ENCODE data around the gene OR4N2.
"Not testable (repeated sequence)": the region's sequence is repeated elsewhere in the genome, so short reads cannot be mapped to it uniquely, and the experiment has no call there.

Gene OR4N2

GRCh38 chr14:19800282-19801117, 3.1 kb upstream of the OR4N2 start:
- Histone ChIP-seq H3K4me1 (ENCODE audit: insufficient read depth, low read length) (no peaks in the 10 kb centered on the region), H3K9ac (ENCODE audit: low read length) (no peak overlapping the region), H3K36me3 (ENCODE audit: insufficient read depth, low read length) (no peaks in the 10 kb centered on the region), H3K27me3 (ENCODE audit: control insufficient read depth in 1 of 2, insufficient read depth in 2 of 2, low read length in 2 of 2) (no peaks in the 10 kb centered on the region), H3K4me3 (ENCODE audit: low read depth in 1 of 2, low read length in 2 of 2) (no peak overlapping the region), H3K27ac (ENCODE audit: low read depth, low read length) (no peak overlapping the region), H3K9me3 (ENCODE audit: low read length) (no peaks in the 10 kb centered on the region)

GRCh38 chr14:19801118-19801464, 2.5 kb upstream of the OR4N2 start:
- Histone ChIP-seq H3K4me1 (ENCODE audit: insufficient read depth, low read length) (no peaks in the 10 kb centered on the region), H3K27me3 (ENCODE audit: control insufficient read depth in 1 of 2, insufficient read depth in 2 of 2, low read length in 2 of 2) (no peaks in the 10 kb centered on the region), H3K4me3 (ENCODE audit: low read depth in 1 of 2, low read length in 2 of 2) (no peak overlapping the region), H3K36me3 (ENCODE audit: insufficient read depth, low read length) (no peaks in the 10 kb centered on the region), H3K27ac (ENCODE audit: low read depth, low read length) (no peak overlapping the region), H3K9ac (ENCODE audit: low read length) (no peak overlapping the region), H3K9me3 (ENCODE audit: low read length) (no peaks in the 10 kb centered on the region)

GRCh38 chr14:19813171-19813920, 9.8 kb downstream of the OR4N2 start:
- not testable (repeated sequence) for H3K9ac ChIP-seq (ENCODE audit: low read length); H3K4me3 ChIP-seq (ENCODE audit: low read depth in 1 of 2, low read length in 2 of 2); H3K4me1 ChIP-seq (ENCODE audit: insufficient read depth, low read length); H3K27me3 ChIP-seq (ENCODE audit: control insufficient read depth in 1 of 2, insufficient read depth in 2 of 2, low read length in 2 of 2); H3K27ac ChIP-seq (ENCODE audit: low read depth, low read length); H3K36me3 ChIP-seq (ENCODE audit: insufficient read depth, low read length); H3K9me3 ChIP-seq (ENCODE audit: low read length)

DNA sequence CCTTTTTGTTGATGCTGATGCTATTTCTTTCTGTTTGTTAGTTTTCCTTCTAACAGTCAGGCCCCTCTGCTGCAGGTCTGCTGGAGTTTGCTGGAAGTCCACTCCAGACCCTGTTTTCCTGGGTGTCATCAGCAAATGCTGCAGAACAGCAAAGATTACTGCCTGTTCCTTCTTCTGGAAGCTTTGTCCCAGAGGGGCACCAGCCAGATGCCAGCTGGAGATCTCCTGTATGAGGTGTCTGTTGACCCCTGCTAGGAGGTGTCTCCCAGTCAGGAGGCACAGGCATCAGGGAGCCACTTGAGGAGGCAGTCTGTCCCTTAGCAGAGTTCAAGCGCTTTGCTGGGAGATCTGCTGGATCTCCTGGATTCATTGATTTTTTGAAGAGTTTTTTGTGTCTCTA, 16.3 kb downstream of the OR4N2 start:
- not testable (repeated sequence) for H3K27me3 ChIP-seq (ENCODE audit: control insufficient read depth in 1 of 2, insufficient read depth in 2 of 2, low read length in 2 of 2); H3K4me3 ChIP-seq (ENCODE audit: low read depth in 1 of 2, low read length in 2 of 2); H3K27ac ChIP-seq (ENCODE audit: low read depth, low read length); H3K36me3 ChIP-seq (ENCODE audit: insufficient read depth, low read length); H3K9ac ChIP-seq (ENCODE audit: low read length); H3K4me1 ChIP-seq (ENCODE audit: insufficient read depth, low read length); H3K9me3 ChIP-seq (ENCODE audit: low read length)

- H3K9ac ChIP-seq (ENCODE audit: low read length); H3K4me3 ChIP-seq (ENCODE audit: low read depth in 1 of 2, low read length in 2 of 2); H3K9me3 ChIP-seq (ENCODE audit: low read length); H3K36me3 ChIP-seq (ENCODE audit: insufficient read depth, low read length); H3K4me1 ChIP-seq (ENCODE audit: insufficient read depth, low read length); H3K27ac ChIP-seq (ENCODE audit: low read depth, low read length); H3K27me3 ChIP-seq (ENCODE audit: control insufficient read depth in 1 of 2, insufficient read depth in 2 of 2, low read length in 2 of 2): not testable (repeated sequence)
These were observed 17.4 kb downstream of the OR4N2 start for GRCh38 chr14:19821016-19821415.

DNA sequence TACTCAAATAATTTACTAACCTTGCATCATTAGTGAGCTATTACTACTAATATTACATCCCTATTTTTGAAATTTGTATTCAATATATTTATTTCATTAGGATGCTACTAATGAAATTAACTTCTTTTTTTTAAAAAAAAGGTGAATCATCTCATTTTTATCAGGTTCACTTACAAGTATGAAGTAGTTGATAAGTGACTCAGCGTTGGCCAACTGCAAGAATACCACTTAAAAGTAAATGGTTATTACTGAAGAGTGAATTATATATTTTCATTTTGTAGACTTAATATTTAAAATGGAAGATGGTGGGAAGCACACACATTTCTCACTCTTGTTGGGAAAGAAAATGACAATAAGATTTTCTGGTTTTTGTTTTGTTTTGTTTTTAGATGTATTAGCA, 19.6 kb downstream of the OR4N2 start:
- Histone ChIP-seq H3K27ac (ENCODE audit: low read depth, low read length) (no peak overlapping the region), H3K9ac (ENCODE audit: low read length) (no peak overlapping the region), H3K36me3 (ENCODE audit: insufficient read depth, low read length) (no peaks in the 10 kb centered on the region), H3K27me3 (ENCODE audit: control insufficient read depth in 1 of 2, insufficient read depth in 2 of 2, low read length in 2 of 2) (no peaks in the 10 kb centered on the region), H3K4me3 (ENCODE audit: low read depth in 1 of 2, low read length in 2 of 2) (no peak overlapping the region), H3K4me1 (ENCODE audit: insufficient read depth, low read length) (no peaks in the 10 kb centered on the region), H3K9me3 (ENCODE audit: low read length) (no peaks in the 10 kb centered on the region)

GRCh38 chr14:19823765-19824164, 20.2 kb downstream of the OR4N2 start:
- H3K4me1 ChIP-seq (ENCODE audit: insufficient read depth, low read length), result no peaks in the 10 kb centered on the region
- H3K9ac ChIP-seq (ENCODE audit: low read length), result no peak overlapping the region
- H3K36me3 ChIP-seq (ENCODE audit: insufficient read depth, low read length), result no peaks in the 10 kb centered on the region
- no peaks in the 10 kb centered on the region for H3K9me3 ChIP-seq (ENCODE audit: low read length)
- no peak overlapping the region for H3K4me3 ChIP-seq (ENCODE audit: low read depth in 1 of 2, low read length in 2 of 2)
- no peak overlapping the region for H3K27ac ChIP-seq (ENCODE audit: low read depth, low read length)
- H3K27me3 ChIP-seq (ENCODE audit: control insufficient read depth in 1 of 2, insufficient read depth in 2 of 2, low read length in 2 of 2), result no peaks in the 10 kb centered on the region

DNA sequence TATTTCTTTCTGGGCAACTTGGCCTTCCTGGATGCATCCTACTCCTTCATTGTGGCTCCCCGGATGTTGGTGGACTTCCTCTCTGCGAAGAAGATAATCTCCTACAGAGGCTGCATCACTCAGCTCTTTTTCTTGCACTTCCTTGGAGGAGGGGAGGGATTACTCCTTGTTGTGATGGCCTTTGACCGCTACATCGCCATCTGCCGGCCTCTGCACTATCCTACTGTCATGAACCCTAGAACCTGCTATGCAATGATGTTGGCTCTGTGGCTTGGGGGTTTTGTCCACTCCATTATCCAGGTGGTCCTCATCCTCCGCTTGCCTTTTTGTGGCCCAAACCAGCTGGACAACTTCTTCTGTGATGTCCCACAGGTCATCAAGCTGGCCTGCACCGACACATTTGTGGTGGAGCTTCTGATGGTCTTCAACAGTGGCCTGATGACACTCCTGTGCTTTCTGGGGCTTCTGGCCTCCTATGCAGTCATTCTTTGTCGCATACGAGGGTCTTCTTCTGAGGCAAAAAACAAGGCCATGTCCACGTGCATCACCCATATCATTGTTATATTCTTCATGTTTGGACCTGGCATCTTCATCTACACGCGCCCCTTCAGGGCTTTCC, 24.2 kb downstream of the OR4N2 start:
- not testable (repeated sequence) for H3K4me3 ChIP-seq (ENCODE audit: low read depth in 1 of 2, low read length in 2 of 2); H3K9ac ChIP-seq (ENCODE audit: low read length); H3K9me3 ChIP-seq (ENCODE audit: low read length); H3K27me3 ChIP-seq (ENCODE audit: control insufficient read depth in 1 of 2, insufficient read depth in 2 of 2, low read length in 2 of 2); H3K36me3 ChIP-seq (ENCODE audit: insufficient read depth, low read length); H3K4me1 ChIP-seq (ENCODE audit: insufficient read depth, low read length); H3K27ac ChIP-seq (ENCODE audit: low read depth, low read length)

GRCh38 chr14:19828314-19828713, 24.7 kb downstream of the OR4N2 start:
- H3K9ac ChIP-seq (ENCODE audit: low read length), result no peak overlapping the region
- H3K4me1 ChIP-seq (ENCODE audit: insufficient read depth, low read length), result no peaks in the 10 kb centered on the region
- H3K36me3 ChIP-seq (ENCODE audit: insufficient read depth, low read length), result no peaks in the 10 kb centered on the region
- H3K4me3 ChIP-seq (ENCODE audit: low read depth in 1 of 2, low read length in 2 of 2), result no peak overlapping the region
- no peaks in the 10 kb centered on the region for H3K9me3 ChIP-seq (ENCODE audit: low read length)
- no peak overlapping the region for H3K27ac ChIP-seq (ENCODE audit: low read depth, low read length)
- no peaks in the 10 kb centered on the region for H3K27me3 ChIP-seq (ENCODE audit: control insufficient read depth in 1 of 2, insufficient read depth in 2 of 2, low read length in 2 of 2)

DNA sequence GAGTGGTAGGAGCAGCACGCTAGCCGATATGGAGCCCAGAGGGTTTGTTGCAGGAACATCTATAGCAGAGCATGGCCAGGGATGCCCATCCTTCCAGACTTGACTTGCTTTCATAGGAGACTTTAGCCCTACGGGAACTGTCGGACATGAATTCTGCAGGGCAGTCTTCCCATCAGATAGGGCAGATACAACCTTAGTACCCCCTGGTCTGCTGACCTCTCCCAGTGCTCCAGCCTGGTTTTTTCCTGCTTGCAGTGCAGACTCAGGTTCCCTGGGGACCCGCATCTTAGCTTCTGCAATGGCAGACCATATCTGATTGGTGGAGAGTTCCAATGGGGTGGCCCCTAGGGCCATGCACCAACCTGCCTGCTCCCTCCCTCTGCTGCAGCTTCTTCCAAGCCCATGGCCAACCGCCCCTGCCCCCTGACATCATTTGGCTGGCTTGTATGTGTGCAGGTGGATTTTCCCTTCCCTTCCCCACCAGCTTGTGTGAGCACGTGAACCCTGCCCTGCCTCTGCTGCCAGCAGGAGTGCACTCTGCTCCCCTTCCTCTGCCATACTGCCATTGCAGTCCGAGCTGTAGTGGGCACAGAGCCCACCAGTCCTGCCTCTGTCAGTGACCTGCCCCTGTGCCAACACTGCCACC, 30.8 kb downstream of the OR4N2 start:
- H3K9me3 ChIP-seq (ENCODE audit: low read length); H3K27ac ChIP-seq (ENCODE audit: low read depth, low read length); H3K4me1 ChIP-seq (ENCODE audit: insufficient read depth, low read length); H3K27me3 ChIP-seq (ENCODE audit: control insufficient read depth in 1 of 2, insufficient read depth in 2 of 2, low read length in 2 of 2); H3K9ac ChIP-seq (ENCODE audit: low read length); H3K4me3 ChIP-seq (ENCODE audit: low read depth in 1 of 2, low read length in 2 of 2); H3K36me3 ChIP-seq (ENCODE audit: insufficient read depth, low read length): not testable (repeated sequence)

DNA sequence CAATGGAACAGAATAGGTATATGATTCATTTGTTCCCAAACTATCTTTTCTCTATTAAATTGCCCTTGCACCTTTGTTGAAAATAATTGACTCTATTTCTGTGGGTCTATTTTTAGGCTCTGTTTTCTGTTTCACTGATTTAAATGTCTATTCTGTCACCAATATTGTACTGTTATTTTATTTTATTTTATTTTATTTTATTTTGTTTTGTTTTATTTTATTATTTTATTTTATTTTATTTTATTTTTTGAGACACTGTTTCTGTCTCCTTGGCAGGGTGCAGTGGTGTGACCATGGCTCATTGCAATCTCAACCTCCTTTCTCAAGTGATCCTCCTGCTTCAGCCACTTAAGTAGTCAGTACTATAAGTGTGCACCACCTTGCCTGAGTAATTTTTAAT, 34.9 kb downstream of the OR4N2 start:
- Histone ChIP-seq H3K9ac (ENCODE audit: low read length) (no peak overlapping the region), H3K9me3 (ENCODE audit: low read length) (no peaks in the 10 kb centered on the region), H3K36me3 (ENCODE audit: insufficient read depth, low read length) (no peaks in the 10 kb centered on the region), H3K27me3 (ENCODE audit: control insufficient read depth in 1 of 2, insufficient read depth in 2 of 2, low read length in 2 of 2) (no peaks in the 10 kb centered on the region), H3K27ac (ENCODE audit: low read depth, low read length) (no peak overlapping the region), H3K4me1 (ENCODE audit: insufficient read depth, low read length) (no peaks in the 10 kb centered on the region), H3K4me3 (ENCODE audit: low read depth in 1 of 2, low read length in 2 of 2) (no peak overlapping the region)

Data from muscle layer of colon (tissue), 2 donors.